Measurements from ENCODE around the gene PLEKHH1. TPM values are rescaled to one million over a fixed set of nuclear protein-coding genes. Genes with fewer than 3 reads are reported as not detected.

Gene PLEKHH1
- total RNA-seq, 4 donors from 2014 or later = 71.1 to 123 (median 79.7) TPM

GRCh38 chr14:67523764-67524633 lies 9.1 kb upstream of the PLEKHH1 start:
- intact Hi-C loops (cut with DNase I; ENCODE audit: low total_unique reads) = no loop called here
- DNase-seq = peak; percentile 13
- TF ChIP-seq EP300 (IDR thresholded peaks at IDR 0.05; ENCODE audit: low read depth) = no peak
- TF ChIP-seq POLR2A (IDR thresholded peaks at IDR 0.05) = no peak
- TF ChIP-seq, protein P1, sequence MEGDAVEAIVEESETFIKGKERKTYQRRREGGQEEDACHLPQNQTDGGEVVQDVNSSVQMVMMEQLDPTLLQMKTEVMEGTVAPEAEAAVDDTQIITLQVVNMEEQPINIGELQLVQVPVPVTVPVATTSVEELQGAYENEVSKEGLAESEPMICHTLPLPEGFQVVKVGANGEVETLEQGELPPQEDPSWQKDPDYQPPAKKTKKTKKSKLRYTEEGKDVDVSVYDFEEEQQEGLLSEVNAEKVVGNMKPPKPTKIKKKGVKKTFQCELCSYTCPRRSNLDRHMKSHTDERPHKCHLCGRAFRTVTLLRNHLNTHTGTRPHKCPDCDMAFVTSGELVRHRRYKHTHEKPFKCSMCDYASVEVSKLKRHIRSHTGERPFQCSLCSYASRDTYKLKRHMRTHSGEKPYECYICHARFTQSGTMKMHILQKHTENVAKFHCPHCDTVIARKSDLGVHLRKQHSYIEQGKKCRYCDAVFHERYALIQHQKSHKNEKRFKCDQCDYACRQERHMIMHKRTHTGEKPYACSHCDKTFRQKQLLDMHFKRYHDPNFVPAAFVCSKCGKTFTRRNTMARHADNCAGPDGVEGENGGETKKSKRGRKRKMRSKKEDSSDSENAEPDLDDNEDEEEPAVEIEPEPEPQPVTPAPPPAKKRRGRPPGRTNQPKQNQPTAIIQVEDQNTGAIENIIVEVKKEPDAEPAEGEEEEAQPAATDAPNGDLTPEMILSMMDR (IDR thresholded peaks at IDR 0.05) = no peak
- no peak overlapping the region for H3K4me3 ChIP-seq
- H3K27me3 ChIP-seq = peaks cover 11% of the 10 kb centered on the region
- H3K9me3 ChIP-seq = no peaks in the 10 kb centered on the region
- no peak overlapping the region for H3K27ac ChIP-seq
- H3K36me3 ChIP-seq = no peaks in the 10 kb centered on the region
- H3K4me1 ChIP-seq = peaks cover 0 to 16% (median 10%) of the 10 kb centered on the region in 4 donors
- in situ Hi-C loops (cut with MboI; ENCODE audit: low pct_ligation_motif_present in 1 of 4, low pct_unique_long_range_greater_than_20kb in 1 of 4, low sequenced_read_pairs in 3 of 4) = no loop called here
- 44 to 60% methylated on average over 4 to 7 of the region's 7 CpGs for whole genome bisulfite sequencing, 2 donors (ENCODE audit: low coverage in 1 of 2)

- Histone ChIP-seq H3K9me3 (no peaks in the 10 kb centered on the region), H3K4me3 (no peak overlapping the region), H3K36me3 (no peaks in the 10 kb centered on the region), H3K4me1 (peaks cover 0 to 16% (median 10%) of the 10 kb centered on the region in 4 donors), H3K27me3 (peaks cover 11% of the 10 kb centered on the region), H3K27ac (no peak overlapping the region)
- WGBS, 2 donors (ENCODE audit: low coverage in 1 of 2) = 57 to 69% methylated on average over 2 to 3 of the region's 3 CpGs
- DNase-seq = no peak
- in situ Hi-C loops (cut with MboI; ENCODE audit: low pct_ligation_motif_present in 1 of 4, low pct_unique_long_range_greater_than_20kb in 1 of 4, low sequenced_read_pairs in 3 of 4) (no loop called here), intact Hi-C loops (cut with DNase I; ENCODE audit: low total_unique reads) (no loop called here)
- TF ChIP-seq POLR2A (IDR thresholded peaks at IDR 0.05) (no peak), POLR2AphosphoS5 (IDR thresholded peaks at IDR 0.05) (no peak), EP300 (IDR thresholded peaks at IDR 0.05; ENCODE audit: low read depth) (no peak)
- TF ChIP-seq, protein P1 (IDR thresholded peaks at IDR 0.05) = no peak
Measured at GRCh38 chr14:67524634-67524963, 8.5 kb upstream of the PLEKHH1 start.

DNA sequence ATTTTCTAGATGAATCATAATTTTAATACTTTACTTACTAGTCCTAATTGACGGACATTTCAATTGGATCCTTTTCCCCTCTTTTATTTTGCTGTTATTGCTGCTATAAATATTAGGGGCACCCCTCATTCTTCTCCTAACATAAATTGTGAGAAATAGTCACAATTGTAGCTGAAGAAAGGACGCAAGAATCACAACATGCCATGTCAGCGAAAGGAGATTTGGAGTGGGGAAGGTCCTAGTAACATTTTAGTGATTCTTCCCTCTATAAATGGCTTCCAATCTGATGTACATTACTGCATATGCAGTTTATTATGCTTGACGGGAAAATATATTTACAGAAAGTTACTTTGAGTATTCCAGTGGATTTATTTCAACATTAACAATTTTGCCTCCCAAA lies 7.7 kb upstream of the PLEKHH1 start:
- no peaks in the 10 kb centered on the region for H3K9me3 ChIP-seq
- peaks cover 11% of the 10 kb centered on the region for H3K27me3 ChIP-seq
- intact Hi-C loops (cut with DNase I; ENCODE audit: low total_unique reads) = loop anchor here (5.0 kb wide), 1 partner anchor 42 kb away; no protein-coding TSS in a partner anchor
- H3K4me3 ChIP-seq = no peak overlapping the region
- no peak for TF ChIP-seq EP300 (IDR thresholded peaks at IDR 0.05; ENCODE audit: low read depth)
- TF ChIP-seq POLR2AphosphoS5 (IDR thresholded peaks at IDR 0.05) = no peak
- no peak for TF ChIP-seq POLR2A (IDR thresholded peaks at IDR 0.05)
- TF ChIP-seq, protein P1 (IDR thresholded peaks at IDR 0.05) = no peak
- no peak for DNase-seq
- WGBS, 2 donors (ENCODE audit: low coverage in 1 of 2) = 76 to 77% methylated on average over 3 to 4 of the region's 4 CpGs
- peaks cover 0 to 16% (median 10%) of the 10 kb centered on the region in 4 donors for H3K4me1 ChIP-seq
- H3K36me3 ChIP-seq = no peaks in the 10 kb centered on the region
- H3K27ac ChIP-seq = no peak overlapping the region
- in situ Hi-C loops (cut with MboI; ENCODE audit: low pct_ligation_motif_present in 1 of 4, low pct_unique_long_range_greater_than_20kb in 1 of 4, low sequenced_read_pairs in 3 of 4) = no loop called here

- in situ Hi-C loops (cut with MboI; ENCODE audit: low pct_ligation_motif_present in 1 of 4, low pct_unique_long_range_greater_than_20kb in 1 of 4, low sequenced_read_pairs in 3 of 4) = no loop called here
- Histone ChIP-seq H3K4me3 (no peak overlapping the region), H3K27me3 (peaks cover 11% of the 10 kb centered on the region), H3K27ac (no peak overlapping the region), H3K9me3 (no peaks in the 10 kb centered on the region), H3K4me1 (peaks cover 0 to 12% (median 10%) of the 10 kb centered on the region in 4 donors), H3K36me3 (no peaks in the 10 kb centered on the region)
- intact Hi-C loops (cut with DNase I; ENCODE audit: low total_unique reads) = loop anchor here (5.0 kb wide), 1 partner anchor 41 kb away; no protein-coding TSS in a partner anchor
- WGBS, 2 donors (ENCODE audit: low coverage in 1 of 2) = 70 to 73% methylated on average over 5 to 6 of the region's 6 CpGs
- no peak for DNase-seq
- TF ChIP-seq, protein P1 (IDR thresholded peaks at IDR 0.05) = no peak
- TF ChIP-seq POLR2AphosphoS5 (IDR thresholded peaks at IDR 0.05) = no peak
- no peak for TF ChIP-seq POLR2A (IDR thresholded peaks at IDR 0.05)
- no peak for TF ChIP-seq EP300 (IDR thresholded peaks at IDR 0.05; ENCODE audit: low read depth)
Measured at GRCh38 chr14:67526181-67526580, 6.9 kb upstream of the PLEKHH1 start.

Data from transverse colon (tissue), 4 donors.